Ectodermal cell (in vitro differentiated cells): ENCODE data around the gene AATF.

ENCODE experiments used
- H3K27ac ChIP-seq: 2 replicates; pipeline ENCODE4 v1.7.0; 2013; ENCODE audit warnings: mild to moderate bottlenecking, low read depth, low read length; ENCODE audit not compliant: insufficient read depth, poor library complexity, severe bottlenecking
- H3K27me3 ChIP-seq: 2 replicates; pipeline ENCODE4 v1.7.0; 2013; ENCODE audit warnings: mild to moderate bottlenecking, low read length; ENCODE audit not compliant: insufficient read depth, control insufficient read depth, poor library complexity, severe bottlenecking
- H3K36me3 ChIP-seq: one replicate; pipeline ENCODE4 v1.7.0; 2013; ENCODE audit warnings: low read length; ENCODE audit not compliant: control insufficient read depth, insufficient read depth
- H3K4me1 ChIP-seq: one replicate; pipeline ENCODE4 v1.7.0; 2013; ENCODE audit warnings: low read length; ENCODE audit not compliant: control insufficient read depth, insufficient read depth
- H3K4me3 ChIP-seq: 2 replicates; pipeline ENCODE4 v1.7.0; 2013; ENCODE audit warnings: low read depth, low read length, control low read depth; ENCODE audit not compliant: insufficient read depth
- H3K9me3 ChIP-seq: 2 replicates; pipeline ENCODE4 v1.7.0; 2013; ENCODE audit warnings: mild to moderate bottlenecking, low read length, moderate library complexity; ENCODE audit not compliant: control insufficient read depth
- WGBS, 2 experiments: methylation state at CpG; one replicate each; pipeline ENCODE4 v1.1.7; 2013; ENCODE audit warnings: missing lambda C conversion rate in 2 of 2; 5-methylcytosine and 5-hydroxymethylcytosine counted together

The AATF gene

DNA sequence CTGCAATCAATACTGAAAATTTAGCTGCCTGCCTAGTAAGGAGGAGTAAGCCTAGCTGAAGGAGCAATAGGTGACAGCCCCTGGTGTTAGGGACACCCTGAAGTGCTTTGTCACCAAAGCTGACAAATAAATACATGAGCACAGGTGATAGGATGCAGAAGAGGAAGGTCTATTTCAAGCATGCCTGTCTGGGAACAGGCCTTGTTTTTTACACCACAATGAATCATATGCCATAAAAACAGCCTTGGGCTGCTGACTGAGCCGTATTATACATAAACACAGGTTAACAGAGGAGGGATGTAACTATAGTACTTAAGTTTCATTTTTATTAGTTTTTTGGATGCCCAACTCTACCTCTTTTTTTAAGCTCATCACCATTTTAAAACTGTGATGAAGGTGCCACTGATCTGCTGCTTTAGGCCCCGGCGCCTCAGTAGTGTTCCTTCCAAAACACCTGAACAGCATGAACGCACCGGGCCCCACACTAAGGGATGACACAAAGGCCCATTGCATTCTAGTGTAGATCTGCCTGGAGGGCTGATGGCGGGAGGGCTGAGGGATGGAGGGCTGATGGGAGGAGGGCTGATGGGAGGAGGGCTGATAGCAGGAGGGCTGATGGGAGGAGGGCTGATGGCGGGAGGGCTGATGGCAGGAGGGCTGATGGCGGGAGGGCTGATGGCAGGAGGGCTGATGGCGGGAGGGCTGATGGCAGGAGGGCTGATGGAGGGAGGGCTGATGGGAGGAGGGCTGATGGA is 150.3 kb downstream of the AATF start:
- H3K9me3 ChIP-seq: no peaks in the 10 kb centered on the region
- WGBS, 2 experiments: 88 to 91% methylated on average over 8 to 9 of the region's 9 CpGs
- H3K27ac ChIP-seq: no peak overlapping the region
- H3K4me1 ChIP-seq: no peaks in the 10 kb centered on the region
- no peaks in the 10 kb centered on the region for H3K27me3 ChIP-seq
- peaks cover 36% of the 10 kb centered on the region for H3K36me3 ChIP-seq
- H3K4me3 ChIP-seq: no peak overlapping the region

DNA sequence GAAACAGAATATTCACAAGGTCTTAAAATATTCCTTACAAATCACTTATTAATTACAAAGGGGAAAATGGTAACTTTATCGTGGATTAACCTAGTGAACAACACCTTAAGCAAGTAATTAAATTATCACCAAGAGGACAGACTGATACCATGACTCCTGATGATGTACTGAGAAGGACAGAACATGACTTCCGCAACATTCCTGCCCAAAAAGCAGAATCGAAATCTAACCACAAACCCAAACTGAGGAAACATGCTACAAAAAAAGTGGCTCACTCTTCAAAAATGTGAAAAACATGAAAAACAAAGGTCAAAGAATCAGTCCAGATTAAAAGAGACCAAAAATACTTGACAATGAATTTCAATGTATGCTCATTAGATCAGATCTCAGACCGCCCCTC is 151.5 kb downstream of the AATF start:
- H3K27ac ChIP-seq: no peak overlapping the region
- H3K36me3 ChIP-seq: peaks cover 28% of the 10 kb centered on the region
- H3K27me3 ChIP-seq: no peaks in the 10 kb centered on the region
- no peak overlapping the region for H3K4me3 ChIP-seq
- H3K9me3 ChIP-seq: no peaks in the 10 kb centered on the region
- H3K4me1 ChIP-seq: no peaks in the 10 kb centered on the region
- 90 to 98% methylated on average over 4 of the region's 4 CpGs for WGBS, 2 experiments

DNA sequence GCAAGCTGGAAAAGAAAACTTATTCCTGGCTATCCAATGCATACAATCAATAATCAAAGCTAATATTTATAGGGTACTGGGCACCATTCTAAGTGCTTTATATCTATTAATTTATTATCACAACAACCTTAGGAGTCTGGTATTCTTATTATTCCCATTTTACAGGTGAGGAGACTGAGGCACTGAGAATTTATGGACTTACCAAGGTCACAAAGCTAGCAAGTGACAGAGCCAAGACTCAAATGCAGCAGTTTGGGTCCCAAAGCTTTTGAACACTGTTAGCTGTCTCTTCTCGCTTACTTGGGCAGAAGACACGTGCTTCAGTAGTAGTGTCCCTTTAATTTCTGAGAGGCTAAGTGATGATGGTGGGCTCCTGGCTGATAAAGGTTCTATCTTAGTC is 152.6 kb downstream of the AATF start:
- Histone ChIP-seq H3K4me1 (no peaks in the 10 kb centered on the region), H3K9me3 (no peaks in the 10 kb centered on the region), H3K4me3 (no peak overlapping the region), H3K27ac (no peak overlapping the region), H3K27me3 (no peaks in the 10 kb centered on the region), H3K36me3 (peaks cover 21% of the 10 kb centered on the region)
- WGBS, 2 experiments: 95 to 99% methylated on average over 2 of the region's 2 CpGs

DNA sequence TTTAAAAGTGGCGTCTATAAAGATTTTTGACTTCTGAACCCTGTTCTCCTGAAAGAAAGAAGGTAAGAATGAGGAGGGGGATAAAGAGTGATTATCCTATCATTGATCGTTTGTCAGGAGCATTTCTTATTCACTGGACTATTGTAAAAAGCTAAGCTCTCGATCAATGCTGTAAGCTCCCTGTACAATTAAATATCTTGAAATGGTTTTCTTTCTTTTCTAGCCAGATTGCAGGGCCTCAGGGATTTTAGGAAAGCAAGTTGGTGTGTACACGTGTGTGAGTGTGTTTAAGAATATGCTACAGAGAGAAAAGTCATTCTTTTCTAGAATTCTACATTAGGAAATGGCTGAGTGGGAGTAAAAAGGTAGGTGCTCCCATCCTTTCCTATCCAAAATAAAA is 154.5 kb downstream of the AATF start:
- Histone ChIP-seq H3K36me3 (peaks cover 10% of the 10 kb centered on the region), H3K27ac (no peak overlapping the region), H3K4me3 (no peak overlapping the region), H3K27me3 (no peaks in the 10 kb centered on the region), H3K9me3 (no peaks in the 10 kb centered on the region), H3K4me1 (peaks cover 2% of the 10 kb centered on the region)
- 91 to 96% methylated on average over 4 of the region's 4 CpGs for WGBS, 2 experiments

DNA sequence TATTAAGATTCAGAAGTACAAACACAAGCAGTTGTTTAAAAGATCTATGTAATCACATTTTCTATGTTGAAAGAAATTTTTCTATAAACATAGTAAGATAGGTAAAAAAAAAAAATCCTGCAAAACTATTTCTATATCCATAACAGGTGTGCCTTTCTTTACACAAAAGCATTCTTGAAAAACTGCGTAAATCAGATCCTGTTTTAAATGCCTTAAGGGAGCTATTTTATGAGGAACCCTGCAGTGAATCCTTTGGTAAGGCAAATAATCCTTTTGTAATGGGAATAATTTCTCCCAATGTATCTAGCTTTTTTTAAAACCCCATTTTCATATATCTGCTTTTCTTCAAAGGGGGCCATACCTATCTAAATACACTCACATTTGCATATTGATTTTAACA is 157.3 kb downstream of the AATF start:
- H3K4me1 ChIP-seq: peaks cover 2% of the 10 kb centered on the region
- H3K27me3 ChIP-seq: no peaks in the 10 kb centered on the region
- WGBS, 2 experiments: 77 to 82% methylated on average over 1 of the region's 1 CpG
- H3K36me3 ChIP-seq: peaks cover 13% of the 10 kb centered on the region
- H3K27ac ChIP-seq: no peak overlapping the region
- no peak overlapping the region for H3K4me3 ChIP-seq
- no peaks in the 10 kb centered on the region for H3K9me3 ChIP-seq
